Measurements from ENCODE around the gene ATL1.

Gene ATL1

GRCh38 chr14:50670196-50670865 lies 110.4 kb downstream of the ATL1 start:
- DNase-seq (ENCODE audit: low spot score), result no peak

DNA sequence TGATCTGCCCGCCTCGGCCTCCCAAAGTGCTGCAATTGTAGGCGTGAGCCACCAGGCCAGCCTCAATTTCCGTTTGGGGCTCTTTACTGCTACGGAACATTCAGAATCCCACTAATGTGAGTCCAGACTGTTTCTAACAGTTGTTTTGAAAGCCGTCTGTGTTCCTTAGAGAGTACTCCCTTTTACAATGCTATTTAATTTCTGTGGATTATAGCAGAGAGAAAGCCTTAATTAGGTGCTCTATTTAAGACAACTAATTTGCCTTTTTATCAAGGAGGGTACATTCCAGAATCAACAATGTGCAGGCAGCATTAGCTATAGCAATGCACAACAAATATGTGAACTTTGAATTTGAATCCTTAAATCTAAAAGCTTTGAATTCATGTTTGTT lies 110.9 kb downstream of the ATL1 start:
- no peak overlapping the region for H3K4me3 ChIP-seq (ENCODE audit: low read length in 2 of 2)
- H3K79me1 ChIP-seq (ENCODE audit: low read depth, low read length), result no peaks in the 10 kb centered on the region

More at GRCh38 chr14:50670196-50670865, 110.4 kb downstream of the ATL1 start:
- Histone ChIP-seq H2BK120ac (ENCODE audit: low read depth, low read length) (no peak overlapping the region), H4K8ac (ENCODE audit: low read depth, low read length) (no peak overlapping the region), H3K4ac (ENCODE audit: low read length) (no peak overlapping the region), H3K9me3 (replicated peaks in 1 of 2; ENCODE audit: control insufficient read depth in 2 of 2, insufficient read depth in 1 of 2, low read depth in 1 of 2, low read length in 2 of 2) (no peaks in the 10 kb centered on the region), H4K91ac (ENCODE audit: low read depth, low read length, poor library complexity) (no peak overlapping the region), H3K27ac (replicated peaks; ENCODE audit: low read length) (no peak overlapping the region), H3K27me3 (ENCODE audit: control insufficient read depth in 3 of 3, insufficient read depth in 3 of 3, low read depth in 1 of 3, low read length in 3 of 3) (no peaks in the 10 kb centered on the region), H3K9ac (ENCODE audit: low read depth, low read length, poor library complexity) (no peak overlapping the region), H3K18ac (ENCODE audit: low read length) (no peak overlapping the region), H2AK5ac (ENCODE audit: low read depth, low read length) (no peak overlapping the region), H2BK12ac (ENCODE audit: low read length) (no peak overlapping the region), H3K4me2 (ENCODE audit: insufficient read depth, low read length, poor library complexity, severe bottlenecking) (no peak overlapping the region), H2AFZ (ENCODE audit: low read length) (peak overlapping the region; percentile 93), H3K4me3 (ENCODE audit: low read length in 2 of 2) (no peak overlapping the region), H3K79me1 (ENCODE audit: low read depth, low read length) (no peaks in the 10 kb centered on the region), H3K14ac (ENCODE audit: low read length) (no peak overlapping the region), H2BK5ac (ENCODE audit: low read length) (no peak overlapping the region), H3K36me3 (replicated peaks in 1 of 2; ENCODE audit: control insufficient read depth in 2 of 2, insufficient read depth in 2 of 2, low read length in 2 of 2) (no peaks in the 10 kb centered on the region), H3K23ac (ENCODE audit: low read depth, low read length, poor library complexity) (no peak overlapping the region), H2BK15ac (ENCODE audit: low read length) (no peak overlapping the region), H3K4me1 (ENCODE audit: control insufficient read depth in 2 of 2, insufficient read depth in 1 of 2, low read depth in 1 of 2, low read length in 2 of 2) (peaks cover 7 to 15% of the 10 kb centered on the region in 2 donors)
- WGBS, 2 donors (ENCODE audit: extremely low coverage in 2 of 2, insufficient read length in 2 of 2, insufficient replicate concordance in 1 of 2), result no CpG with 5 or more reads among the region's 10 CpGs

DNA sequence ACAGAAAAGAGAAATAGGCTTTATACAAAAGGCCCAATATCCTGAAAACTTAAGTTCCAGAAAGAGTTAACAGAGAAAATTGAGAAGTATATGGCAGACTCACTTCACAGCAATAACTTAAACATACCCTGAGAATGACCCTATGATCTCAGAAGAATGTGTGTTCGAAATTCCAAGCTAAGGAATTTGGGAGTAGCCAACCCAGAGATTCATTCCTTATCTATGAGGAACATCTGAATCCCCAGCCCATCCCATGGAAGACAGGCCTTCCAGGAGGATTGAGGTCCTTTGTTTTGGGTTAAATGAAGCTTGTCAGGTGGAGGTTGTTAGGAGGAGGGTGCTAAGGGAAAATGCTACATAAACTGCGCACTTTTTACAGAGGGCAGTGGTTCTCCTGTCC lies 115.7 kb downstream of the ATL1 start:
- no CpG with 5 or more reads among the region's 2 CpGs for WGBS, 2 donors (ENCODE audit: extremely low coverage in 2 of 2, insufficient read length in 2 of 2, insufficient replicate concordance in 1 of 2)
- Histone ChIP-seq H3K4ac (ENCODE audit: low read length) (no peak overlapping the region), H3K9ac (ENCODE audit: low read depth, low read length, poor library complexity) (no peak overlapping the region), H3K79me1 (ENCODE audit: low read depth, low read length) (no peaks in the 10 kb centered on the region), H3K27me3 (ENCODE audit: control insufficient read depth in 3 of 3, insufficient read depth in 3 of 3, low read depth in 1 of 3, low read length in 3 of 3) (no peaks in the 10 kb centered on the region), H4K8ac (ENCODE audit: low read depth, low read length) (no peak overlapping the region), H2AK5ac (ENCODE audit: low read depth, low read length) (no peak overlapping the region), H2BK5ac (ENCODE audit: low read length) (no peak overlapping the region), H3K9me3 (replicated peaks in 1 of 2; ENCODE audit: control insufficient read depth in 2 of 2, insufficient read depth in 1 of 2, low read depth in 1 of 2, low read length in 2 of 2) (no peaks in the 10 kb centered on the region), H3K18ac (ENCODE audit: low read length) (no peak overlapping the region), H3K14ac (ENCODE audit: low read length) (no peak overlapping the region), H3K4me1 (ENCODE audit: control insufficient read depth in 2 of 2, insufficient read depth in 1 of 2, low read depth in 1 of 2, low read length in 2 of 2) (peaks cover 0 to 3% of the 10 kb centered on the region in 2 donors), H3K4me3 (ENCODE audit: low read length in 2 of 2) (no peak overlapping the region), H3K27ac (replicated peaks; ENCODE audit: low read length) (no peak overlapping the region), H3K4me2 (ENCODE audit: insufficient read depth, low read length, poor library complexity, severe bottlenecking) (no peak overlapping the region), H2BK12ac (ENCODE audit: low read length) (no peak overlapping the region), H3K36me3 (replicated peaks in 1 of 2; ENCODE audit: control insufficient read depth in 2 of 2, insufficient read depth in 2 of 2, low read length in 2 of 2) (no peaks in the 10 kb centered on the region), H2BK120ac (ENCODE audit: low read depth, low read length) (no peak overlapping the region), H2AFZ (ENCODE audit: low read length) (no peak overlapping the region), H4K91ac (ENCODE audit: low read depth, low read length, poor library complexity) (no peak overlapping the region), H2BK15ac (ENCODE audit: low read length) (no peak overlapping the region), H3K23ac (ENCODE audit: low read depth, low read length, poor library complexity) (no peak overlapping the region)
- no peak for DNase-seq (ENCODE audit: low spot score)

More for the DNA sequence above, 110.9 kb downstream of the ATL1 start:
- Histone ChIP-seq H3K27me3 (ENCODE audit: control insufficient read depth in 3 of 3, insufficient read depth in 3 of 3, low read depth in 1 of 3, low read length in 3 of 3) (no peaks in the 10 kb centered on the region), H3K4ac (ENCODE audit: low read length) (no peak overlapping the region), H3K27ac (replicated peaks; ENCODE audit: low read length) (no peak overlapping the region), H4K91ac (ENCODE audit: low read depth, low read length, poor library complexity) (no peak overlapping the region), H3K36me3 (replicated peaks in 1 of 2; ENCODE audit: control insufficient read depth in 2 of 2, insufficient read depth in 2 of 2, low read length in 2 of 2) (no peaks in the 10 kb centered on the region), H2AFZ (ENCODE audit: low read length) (no peak overlapping the region), H2BK5ac (ENCODE audit: low read length) (no peak overlapping the region), H2BK12ac (ENCODE audit: low read length) (no peak overlapping the region), H3K23ac (ENCODE audit: low read depth, low read length, poor library complexity) (no peak overlapping the region), H3K9ac (ENCODE audit: low read depth, low read length, poor library complexity) (no peak overlapping the region), H2BK120ac (ENCODE audit: low read depth, low read length) (no peak overlapping the region), H3K9me3 (replicated peaks in 1 of 2; ENCODE audit: control insufficient read depth in 2 of 2, insufficient read depth in 1 of 2, low read depth in 1 of 2, low read length in 2 of 2) (no peaks in the 10 kb centered on the region), H2AK5ac (ENCODE audit: low read depth, low read length) (no peak overlapping the region), H3K4me1 (ENCODE audit: control insufficient read depth in 2 of 2, insufficient read depth in 1 of 2, low read depth in 1 of 2, low read length in 2 of 2) (peaks cover 7 to 15% of the 10 kb centered on the region in 2 donors), H4K8ac (ENCODE audit: low read depth, low read length) (no peak overlapping the region), H3K18ac (ENCODE audit: low read length) (no peak overlapping the region), H3K14ac (ENCODE audit: low read length) (no peak overlapping the region), H3K4me2 (ENCODE audit: insufficient read depth, low read length, poor library complexity, severe bottlenecking) (no peak overlapping the region), H2BK15ac (ENCODE audit: low read length) (no peak overlapping the region)
- DNase-seq (ENCODE audit: low spot score), result no peak
- no CpG with 5 or more reads among the region's 6 CpGs for WGBS, 2 donors (ENCODE audit: extremely low coverage in 2 of 2, insufficient read length in 2 of 2, insufficient replicate concordance in 1 of 2)

DNA sequence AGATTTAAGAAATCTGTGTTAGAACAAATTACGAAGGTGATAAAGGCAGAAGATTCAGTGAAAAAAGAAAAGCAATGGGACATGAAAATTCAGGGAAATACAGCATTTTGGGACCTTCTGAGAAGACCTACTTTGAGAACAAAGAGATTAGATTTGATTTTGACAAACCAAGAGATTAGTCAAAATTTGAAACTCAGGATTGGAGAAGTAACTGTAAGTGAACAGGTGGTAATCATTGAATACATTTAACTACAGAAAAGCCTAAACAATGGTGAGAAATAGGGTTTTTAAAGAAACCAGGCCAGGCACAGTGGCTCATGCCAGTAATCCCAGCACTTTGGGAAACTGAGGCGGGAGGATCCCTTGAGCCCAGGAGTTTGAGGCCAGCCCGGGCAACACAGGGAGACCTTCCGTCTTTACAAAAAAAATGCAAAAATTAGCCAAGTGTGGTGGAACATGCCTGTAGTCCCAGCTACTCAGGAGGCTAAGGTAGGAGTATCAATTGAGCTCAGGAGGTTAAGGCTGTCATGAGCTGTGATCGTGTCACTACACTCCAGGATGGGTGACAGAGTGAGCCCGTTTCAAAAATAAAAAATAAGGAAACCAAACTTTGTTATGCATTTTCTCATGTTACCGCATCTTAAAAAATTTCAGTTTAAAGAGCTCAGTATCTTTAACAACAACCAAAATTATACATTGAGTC lies 117.0 kb downstream of the ATL1 start:
- no peaks in the 10 kb centered on the region for H3K27me3 ChIP-seq (ENCODE audit: control insufficient read depth in 3 of 3, insufficient read depth in 3 of 3, low read depth in 1 of 3, low read length in 3 of 3)
- H4K8ac ChIP-seq (ENCODE audit: low read depth, low read length), result no peak overlapping the region
- H3K4ac ChIP-seq (ENCODE audit: low read length), result no peak overlapping the region
- H2BK5ac ChIP-seq (ENCODE audit: low read length), result no peak overlapping the region
- H3K27ac ChIP-seq (replicated peaks; ENCODE audit: low read length), result no peak overlapping the region
- H2BK12ac ChIP-seq (ENCODE audit: low read length), result no peak overlapping the region
- H3K4me2 ChIP-seq (ENCODE audit: insufficient read depth, low read length, poor library complexity, severe bottlenecking), result no peak overlapping the region
- H2AK5ac ChIP-seq (ENCODE audit: low read depth, low read length), result no peak overlapping the region
- H2BK15ac ChIP-seq (ENCODE audit: low read length), result no peak overlapping the region
- peak overlapping the region; percentile 19 for H2AFZ ChIP-seq (ENCODE audit: low read length)
- no peak overlapping the region for H4K91ac ChIP-seq (ENCODE audit: low read depth, low read length, poor library complexity)
- no peak for DNase-seq (ENCODE audit: low spot score)
- no peak overlapping the region for H3K18ac ChIP-seq (ENCODE audit: low read length)
- no peaks in the 10 kb centered on the region for H3K79me1 ChIP-seq (ENCODE audit: low read depth, low read length)
- H3K36me3 ChIP-seq (replicated peaks in 1 of 2; ENCODE audit: control insufficient read depth in 2 of 2, insufficient read depth in 2 of 2, low read length in 2 of 2), result no peaks in the 10 kb centered on the region
- no peak overlapping the region for H3K9ac ChIP-seq (ENCODE audit: low read depth, low read length, poor library complexity)
- peaks cover 0 to 3% of the 10 kb centered on the region in 2 donors for H3K4me1 ChIP-seq (ENCODE audit: control insufficient read depth in 2 of 2, insufficient read depth in 1 of 2, low read depth in 1 of 2, low read length in 2 of 2)
- H3K23ac ChIP-seq (ENCODE audit: low read depth, low read length, poor library complexity), result no peak overlapping the region
- no peaks in the 10 kb centered on the region for H3K9me3 ChIP-seq (replicated peaks in 1 of 2; ENCODE audit: control insufficient read depth in 2 of 2, insufficient read depth in 1 of 2, low read depth in 1 of 2, low read length in 2 of 2)
- no peak overlapping the region for H3K4me3 ChIP-seq (ENCODE audit: low read length in 2 of 2)
- H3K14ac ChIP-seq (ENCODE audit: low read length), result no peak overlapping the region
- WGBS, 2 donors (ENCODE audit: extremely low coverage in 2 of 2, insufficient read length in 2 of 2, insufficient replicate concordance in 1 of 2), result no CpG with 5 or more reads among the region's 7 CpGs
- no peak overlapping the region for H2BK120ac ChIP-seq (ENCODE audit: low read depth, low read length)

All from neuronal stem cell (in vitro differentiated cells).